ENCODE data around the gene PARD3. TPM values are rescaled to one million over a fixed set of nuclear protein-coding genes. Genes with fewer than 3 reads are reported as not detected.

Gene PARD3
- total RNA-seq, 1 experiment from 2014 or later, result 46.3 TPM

- RAD21 ChIA-PET (ENCODE audit: low non-redundant PET in 1 of 2, low total read pairs in 2 of 2, uncharacterized antibody in 2 of 2, unreplicated experiment in 2 of 2), result no interaction called here
- intact Hi-C loops (cut with micrococcal nuclease), result no loop called here
- no TSS peak for BruUV-seq (replicated peaks)
Observed at GRCh38 chr10:34213805-34214197, 601.3 kb downstream of the PARD3 start.

More at GRCh38 chr10:34213805-34214197, 601.3 kb downstream of the PARD3 start:
- DNase-seq (ENCODE audit: low read depth, low spot score) (no peak), ATAC-seq (no peak)
- no peaks in the 10 kb centered on the region for H3K79me2 ChIP-seq (ENCODE audit: insufficient read depth, low read length)
- no peak overlapping the region for H3K27ac ChIP-seq (ENCODE audit: low read depth, low read length)
- no peaks in the 10 kb centered on the region for H3K27me3 ChIP-seq (ENCODE audit: insufficient read depth, low read length)
- no peak overlapping the region for H3K4me3 ChIP-seq (replicated peaks in 1 of 2; ENCODE audit: low read depth in 1 of 2, low read length in 2 of 2)
- no peaks in the 10 kb centered on the region for H3K9me3 ChIP-seq (ENCODE audit: control insufficient read depth in 1 of 2, insufficient read depth in 1 of 2, low read depth in 1 of 2, low read length in 2 of 2)
- no peaks in the 10 kb centered on the region for H3K36me3 ChIP-seq (ENCODE audit: control insufficient read depth in 1 of 2, insufficient read depth in 2 of 2, low read length in 2 of 2)
- ChIA-PET POLR2A (no interaction called here), CTCF (no interaction called here)
- H3K4me1 ChIP-seq (ENCODE audit: control insufficient read depth in 1 of 2, insufficient read depth in 2 of 2, low read length in 2 of 2), result no peaks in the 10 kb centered on the region
- H4K20me1 ChIP-seq (ENCODE audit: insufficient read depth), result no peaks in the 10 kb centered on the region
- TF ChIP-seq ZBTB33 (IDR thresholded peaks at IDR 0.05; ENCODE audit: extremely low read depth, insufficient replicate concordance, low read length), result no peak
- no peak for TF ChIP-seq EGR1 (IDR thresholded peaks at IDR 0.05; ENCODE audit: low read depth)
- TF ChIP-seq SRF (IDR thresholded peaks at IDR 0.05; ENCODE audit: low read depth), result no peak
- TF ChIP-seq CEBPB (IDR thresholded peaks at IDR 0.05; ENCODE audit: low read depth), result no peak
- TF ChIP-seq ZNF274 (IDR thresholded peaks at IDR 0.05; ENCODE audit: low read depth, low read length), result no peak
- no peak for TF ChIP-seq EZH2phosphoT487 (IDR thresholded peaks at IDR 0.05; ENCODE audit: borderline replicate concordance)
- TF ChIP-seq FOSL1 (IDR thresholded peaks at IDR 0.05; ENCODE audit: low read depth), result no peak
- no peak for TF ChIP-seq TCF7L2 (IDR thresholded peaks at IDR 0.05; ENCODE audit: borderline replicate concordance, extremely low read depth, insufficient read depth, insufficient read length)
- TF ChIP-seq, protein P1, sequence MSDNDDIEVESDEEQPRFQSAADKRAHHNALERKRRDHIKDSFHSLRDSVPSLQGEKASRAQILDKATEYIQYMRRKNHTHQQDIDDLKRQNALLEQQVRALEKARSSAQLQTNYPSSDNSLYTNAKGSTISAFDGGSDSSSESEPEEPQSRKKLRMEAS (IDR thresholded peaks at IDR 0.05), result no peak
- TF ChIP-seq, protein P2, sequence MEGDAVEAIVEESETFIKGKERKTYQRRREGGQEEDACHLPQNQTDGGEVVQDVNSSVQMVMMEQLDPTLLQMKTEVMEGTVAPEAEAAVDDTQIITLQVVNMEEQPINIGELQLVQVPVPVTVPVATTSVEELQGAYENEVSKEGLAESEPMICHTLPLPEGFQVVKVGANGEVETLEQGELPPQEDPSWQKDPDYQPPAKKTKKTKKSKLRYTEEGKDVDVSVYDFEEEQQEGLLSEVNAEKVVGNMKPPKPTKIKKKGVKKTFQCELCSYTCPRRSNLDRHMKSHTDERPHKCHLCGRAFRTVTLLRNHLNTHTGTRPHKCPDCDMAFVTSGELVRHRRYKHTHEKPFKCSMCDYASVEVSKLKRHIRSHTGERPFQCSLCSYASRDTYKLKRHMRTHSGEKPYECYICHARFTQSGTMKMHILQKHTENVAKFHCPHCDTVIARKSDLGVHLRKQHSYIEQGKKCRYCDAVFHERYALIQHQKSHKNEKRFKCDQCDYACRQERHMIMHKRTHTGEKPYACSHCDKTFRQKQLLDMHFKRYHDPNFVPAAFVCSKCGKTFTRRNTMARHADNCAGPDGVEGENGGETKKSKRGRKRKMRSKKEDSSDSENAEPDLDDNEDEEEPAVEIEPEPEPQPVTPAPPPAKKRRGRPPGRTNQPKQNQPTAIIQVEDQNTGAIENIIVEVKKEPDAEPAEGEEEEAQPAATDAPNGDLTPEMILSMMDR (IDR thresholded peaks at IDR 0.05 in 2 of 3, conservative IDR thresholded peaks at IDR 0.05 in 1 of 3; ENCODE audit: borderline replicate concordance in 1 of 3, insufficient read depth in 1 of 3, low read depth in 2 of 3, low read length in 2 of 3), result no peak
- TF ChIP-seq RAD21 (IDR thresholded peaks at IDR 0.05; ENCODE audit: low read depth), result no peak
- TF ChIP-seq, protein P3, sequence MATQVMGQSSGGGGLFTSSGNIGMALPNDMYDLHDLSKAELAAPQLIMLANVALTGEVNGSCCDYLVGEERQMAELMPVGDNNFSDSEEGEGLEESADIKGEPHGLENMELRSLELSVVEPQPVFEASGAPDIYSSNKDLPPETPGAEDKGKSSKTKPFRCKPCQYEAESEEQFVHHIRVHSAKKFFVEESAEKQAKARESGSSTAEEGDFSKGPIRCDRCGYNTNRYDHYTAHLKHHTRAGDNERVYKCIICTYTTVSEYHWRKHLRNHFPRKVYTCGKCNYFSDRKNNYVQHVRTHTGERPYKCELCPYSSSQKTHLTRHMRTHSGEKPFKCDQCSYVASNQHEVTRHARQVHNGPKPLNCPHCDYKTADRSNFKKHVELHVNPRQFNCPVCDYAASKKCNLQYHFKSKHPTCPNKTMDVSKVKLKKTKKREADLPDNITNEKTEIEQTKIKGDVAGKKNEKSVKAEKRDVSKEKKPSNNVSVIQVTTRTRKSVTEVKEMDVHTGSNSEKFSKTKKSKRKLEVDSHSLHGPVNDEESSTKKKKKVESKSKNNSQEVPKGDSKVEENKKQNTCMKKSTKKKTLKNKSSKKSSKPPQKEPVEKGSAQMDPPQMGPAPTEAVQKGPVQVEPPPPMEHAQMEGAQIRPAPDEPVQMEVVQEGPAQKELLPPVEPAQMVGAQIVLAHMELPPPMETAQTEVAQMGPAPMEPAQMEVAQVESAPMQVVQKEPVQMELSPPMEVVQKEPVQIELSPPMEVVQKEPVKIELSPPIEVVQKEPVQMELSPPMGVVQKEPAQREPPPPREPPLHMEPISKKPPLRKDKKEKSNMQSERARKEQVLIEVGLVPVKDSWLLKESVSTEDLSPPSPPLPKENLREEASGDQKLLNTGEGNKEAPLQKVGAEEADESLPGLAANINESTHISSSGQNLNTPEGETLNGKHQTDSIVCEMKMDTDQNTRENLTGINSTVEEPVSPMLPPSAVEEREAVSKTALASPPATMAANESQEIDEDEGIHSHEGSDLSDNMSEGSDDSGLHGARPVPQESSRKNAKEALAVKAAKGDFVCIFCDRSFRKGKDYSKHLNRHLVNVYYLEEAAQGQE (IDR thresholded peaks at IDR 0.05; ENCODE audit: low read depth), result no peak
- no peak for TF ChIP-seq SP1 (IDR thresholded peaks at IDR 0.05; ENCODE audit: low read depth)
- TF ChIP-seq JUND (IDR thresholded peaks at IDR 0.05), result no peak
- no peak for TF ChIP-seq CBX3 (IDR thresholded peaks at IDR 0.05; ENCODE audit: low read depth)
- no peak for TF ChIP-seq YY1 (IDR thresholded peaks at IDR 0.05; ENCODE audit: extremely low read depth, insufficient replicate concordance, low read depth, low read length)
- TF ChIP-seq, protein P4, sequence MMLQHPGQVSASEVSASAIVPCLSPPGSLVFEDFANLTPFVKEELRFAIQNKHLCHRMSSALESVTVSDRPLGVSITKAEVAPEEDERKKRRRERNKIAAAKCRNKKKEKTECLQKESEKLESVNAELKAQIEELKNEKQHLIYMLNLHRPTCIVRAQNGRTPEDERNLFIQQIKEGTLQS (IDR thresholded peaks at IDR 0.05), result no peak
- TF ChIP-seq SIN3A (IDR thresholded peaks at IDR 0.05; ENCODE audit: low read depth), result no peak
- H3K4me2 ChIP-seq (ENCODE audit: low read length), result no peak overlapping the region
- no peak overlapping the region for H2AFZ ChIP-seq (ENCODE audit: low read depth, low read length, poor library complexity, severe bottlenecking)
- H3K9ac ChIP-seq (ENCODE audit: low read length), result no peak overlapping the region
- no peaks in the 10 kb centered on the region for H3K9me2 ChIP-seq (ENCODE audit: insufficient read depth)

Measured in HCT116 (cell line).